ENCODE results near the gene REPS2. TPM values are rescaled to one million over a fixed set of nuclear protein-coding genes. Genes with fewer than 3 reads are reported as not detected.
"Not testable (repeated sequence)": the region's sequence is repeated elsewhere in the genome, so short reads cannot be mapped to it uniquely, and the experiment has no call there.

The REPS2 gene
- total and polyA plus RNA-seq, 5 donors from 2014 or later, result 0.05 to 0.74 (median 0.52) TPM; not detected in 2

- H3K36me3 ChIP-seq (ENCODE audit: control insufficient read depth, insufficient read depth, low read length); H3K27ac Mint-ChIP-seq; H3K4me1 ChIP-seq (ENCODE audit: control insufficient read depth, insufficient read depth, low read length, poor library complexity, severe bottlenecking); H3K9me3 ChIP-seq (ENCODE audit: control insufficient read depth in 2 of 2, low read length in 2 of 2); DNase-seq; H3K27me3 ChIP-seq (ENCODE audit: control insufficient read depth, insufficient read depth, low read length); H3K4me1 Mint-ChIP-seq; H3K4me3 Mint-ChIP-seq; H3K9me3 Mint-ChIP-seq; H3K36me3 Mint-ChIP-seq; H3K27me3 Mint-ChIP-seq; H3K4me3 ChIP-seq (ENCODE audit: low read depth, low read length); ATAC-seq (ENCODE audit: low read depth in 2 of 2); H3K27ac ChIP-seq (ENCODE audit: insufficient read depth, low read length, poor library complexity, severe bottlenecking): not testable (repeated sequence)
These were observed 18.5 kb downstream of the REPS2 start for GRCh38 chrX:16964976-16965375.

- H3K27me3 ChIP-seq (ENCODE audit: control insufficient read depth, insufficient read depth, low read length), result no peaks in the 10 kb centered on the region
- no peaks in the 10 kb centered on the region for H3K4me1 ChIP-seq (ENCODE audit: control insufficient read depth, insufficient read depth, low read length, poor library complexity, severe bottlenecking)
- H3K36me3 Mint-ChIP-seq, result no peaks in the 10 kb centered on the region
- no peaks in the 10 kb centered on the region for H3K27me3 Mint-ChIP-seq
- no peak for DNase-seq
- ATAC-seq (ENCODE audit: low read depth in 2 of 2), result no peak
- H3K36me3 ChIP-seq (ENCODE audit: control insufficient read depth, insufficient read depth, low read length), result no peaks in the 10 kb centered on the region
- no peak overlapping the region for H3K4me3 ChIP-seq (ENCODE audit: low read depth, low read length)
- H3K9me3 ChIP-seq (ENCODE audit: control insufficient read depth in 2 of 2, low read length in 2 of 2), result no peaks in the 10 kb centered on the region
- no peak overlapping the region for H3K27ac Mint-ChIP-seq
- H3K27ac ChIP-seq (ENCODE audit: insufficient read depth, low read length, poor library complexity, severe bottlenecking), result no peak overlapping the region
- peaks cover 0 to 2% (median 0%) of the 10 kb centered on the region in 7 donors for H3K9me3 Mint-ChIP-seq
- H3K4me3 Mint-ChIP-seq, result no peak overlapping the region
- H3K4me1 Mint-ChIP-seq, result no peaks in the 10 kb centered on the region
These were observed 20.4 kb downstream of the REPS2 start for GRCh38 chrX:16966752-16967448.

GRCh38 chrX:16968753-16969152 lies 22.3 kb downstream of the REPS2 start:
- not testable (repeated sequence) for H3K9me3 ChIP-seq (ENCODE audit: control insufficient read depth in 2 of 2, low read length in 2 of 2); H3K36me3 Mint-ChIP-seq; H3K27ac Mint-ChIP-seq; H3K27ac ChIP-seq (ENCODE audit: insufficient read depth, low read length, poor library complexity, severe bottlenecking); H3K4me1 ChIP-seq (ENCODE audit: control insufficient read depth, insufficient read depth, low read length, poor library complexity, severe bottlenecking); DNase-seq; H3K27me3 ChIP-seq (ENCODE audit: control insufficient read depth, insufficient read depth, low read length); H3K27me3 Mint-ChIP-seq; H3K9me3 Mint-ChIP-seq; H3K4me3 Mint-ChIP-seq; H3K36me3 ChIP-seq (ENCODE audit: control insufficient read depth, insufficient read depth, low read length); H3K4me3 ChIP-seq (ENCODE audit: low read depth, low read length); ATAC-seq (ENCODE audit: low read depth in 2 of 2); H3K4me1 Mint-ChIP-seq

GRCh38 chrX:16970977-16971376 lies 24.5 kb downstream of the REPS2 start:
- Histone ChIP-seq H3K9me3 (ENCODE audit: control insufficient read depth in 2 of 2, low read length in 2 of 2) (no peaks in the 10 kb centered on the region), H3K4me3 (ENCODE audit: low read depth, low read length) (no peak overlapping the region), H3K27me3 (ENCODE audit: control insufficient read depth, insufficient read depth, low read length) (no peaks in the 10 kb centered on the region), H3K27ac (ENCODE audit: insufficient read depth, low read length, poor library complexity, severe bottlenecking) (no peak overlapping the region), H3K4me1 (ENCODE audit: control insufficient read depth, insufficient read depth, low read length, poor library complexity, severe bottlenecking) (no peaks in the 10 kb centered on the region), H3K36me3 (ENCODE audit: control insufficient read depth, insufficient read depth, low read length) (no peaks in the 10 kb centered on the region)
- Mint-ChIP-seq H3K27me3 (no peaks in the 10 kb centered on the region), H3K36me3 (no peaks in the 10 kb centered on the region), H3K27ac (peak overlapping the region in 1 of 3 donors; percentile 23), H3K4me3 (no peak overlapping the region), H3K9me3 (peaks cover 0 to 2% (median 0%) of the 10 kb centered on the region in 7 donors), H3K4me1 (peaks cover 0 to 8% (median 5%) of the 10 kb centered on the region in 4 donors)
- ATAC-seq (ENCODE audit: low read depth in 2 of 2) (no peak), DNase-seq (no peak)

DNA sequence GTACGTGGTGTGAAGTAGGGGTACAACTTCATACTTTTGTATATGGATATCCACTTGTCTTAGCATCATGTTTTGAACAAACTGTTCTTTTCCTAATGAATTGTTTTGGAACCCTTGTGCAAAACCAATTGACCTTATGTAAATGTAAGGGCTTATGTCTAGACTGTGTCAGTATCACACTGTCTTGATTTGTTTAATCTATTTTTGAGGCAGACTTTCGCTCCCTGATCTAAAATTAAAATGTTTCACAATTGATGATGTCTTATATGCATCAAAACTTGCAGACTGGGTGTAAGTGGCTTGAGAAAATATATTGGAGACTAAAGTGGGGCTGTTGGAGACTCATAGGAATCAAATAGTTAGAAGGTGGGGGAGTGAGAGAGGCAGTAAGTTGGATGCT lies 25.2 kb downstream of the REPS2 start:
- ATAC-seq (ENCODE audit: low read depth in 2 of 2), result no peak
- no peaks in the 10 kb centered on the region for H3K9me3 ChIP-seq (ENCODE audit: control insufficient read depth in 2 of 2, low read length in 2 of 2)
- H3K4me1 Mint-ChIP-seq, result peaks cover 0 to 8% (median 5%) of the 10 kb centered on the region in 4 donors
- H3K4me3 Mint-ChIP-seq, result no peak overlapping the region
- H3K27ac Mint-ChIP-seq, result no peak overlapping the region
- H3K27me3 ChIP-seq (ENCODE audit: control insufficient read depth, insufficient read depth, low read length), result no peaks in the 10 kb centered on the region
- H3K4me3 ChIP-seq (ENCODE audit: low read depth, low read length), result no peak overlapping the region
- H3K27me3 Mint-ChIP-seq, result no peaks in the 10 kb centered on the region
- H3K27ac ChIP-seq (ENCODE audit: insufficient read depth, low read length, poor library complexity, severe bottlenecking), result no peak overlapping the region
- H3K9me3 Mint-ChIP-seq, result peaks cover 0 to 2% (median 0%) of the 10 kb centered on the region in 7 donors
- no peaks in the 10 kb centered on the region for H3K4me1 ChIP-seq (ENCODE audit: control insufficient read depth, insufficient read depth, low read length, poor library complexity, severe bottlenecking)
- no peak for DNase-seq
- H3K36me3 Mint-ChIP-seq, result no peaks in the 10 kb centered on the region
- H3K36me3 ChIP-seq (ENCODE audit: control insufficient read depth, insufficient read depth, low read length), result no peaks in the 10 kb centered on the region

- H3K27me3 ChIP-seq (ENCODE audit: control insufficient read depth, insufficient read depth, low read length), result no peaks in the 10 kb centered on the region
- H3K4me1 Mint-ChIP-seq, result peaks cover 0 to 8% (median 5%) of the 10 kb centered on the region in 4 donors
- no peaks in the 10 kb centered on the region for H3K27me3 Mint-ChIP-seq
- no peak overlapping the region for H3K4me3 Mint-ChIP-seq
- peaks cover 0 to 2% (median 0%) of the 10 kb centered on the region in 7 donors for H3K9me3 Mint-ChIP-seq
- H3K36me3 Mint-ChIP-seq, result no peaks in the 10 kb centered on the region
- H3K27ac Mint-ChIP-seq, result peak overlapping the region in 1 of 3 donors; percentile 23
- no peak for DNase-seq
- H3K27ac ChIP-seq (ENCODE audit: insufficient read depth, low read length, poor library complexity, severe bottlenecking), result no peak overlapping the region
- no peaks in the 10 kb centered on the region for H3K36me3 ChIP-seq (ENCODE audit: control insufficient read depth, insufficient read depth, low read length)
- ATAC-seq (ENCODE audit: low read depth in 2 of 2), result no peak
- H3K4me3 ChIP-seq (ENCODE audit: low read depth, low read length), result no peak overlapping the region
- H3K4me1 ChIP-seq (ENCODE audit: control insufficient read depth, insufficient read depth, low read length, poor library complexity, severe bottlenecking), result no peaks in the 10 kb centered on the region
- no peaks in the 10 kb centered on the region for H3K9me3 ChIP-seq (ENCODE audit: control insufficient read depth in 2 of 2, low read length in 2 of 2)
These were observed 28.8 kb downstream of the REPS2 start for GRCh38 chrX:16975233-16975632.

GRCh38 chrX:16977771-16978170 lies 31.3 kb downstream of the REPS2 start:
- Histone ChIP-seq H3K4me1 (ENCODE audit: control insufficient read depth, insufficient read depth, low read length, poor library complexity, severe bottlenecking) (no peaks in the 10 kb centered on the region), H3K36me3 (ENCODE audit: control insufficient read depth, insufficient read depth, low read length) (no peaks in the 10 kb centered on the region), H3K9me3 (ENCODE audit: control insufficient read depth in 2 of 2, low read length in 2 of 2) (no peaks in the 10 kb centered on the region), H3K27me3 (ENCODE audit: control insufficient read depth, insufficient read depth, low read length) (no peaks in the 10 kb centered on the region), H3K4me3 (ENCODE audit: low read depth, low read length) (no peak overlapping the region), H3K27ac (ENCODE audit: insufficient read depth, low read length, poor library complexity, severe bottlenecking) (no peak overlapping the region)
- Mint-ChIP-seq H3K36me3 (no peaks in the 10 kb centered on the region), H3K27ac (no peak overlapping the region), H3K9me3 (peaks cover 0 to 5% (median 0%) of the 10 kb centered on the region in 7 donors), H3K4me3 (no peak overlapping the region), H3K27me3 (no peaks in the 10 kb centered on the region), H3K4me1 (peaks cover 0 to 8% (median 5%) of the 10 kb centered on the region in 4 donors)
- no peak for DNase-seq
- ATAC-seq (ENCODE audit: low read depth in 2 of 2), result no peak

Measured in CD4-positive, CD25-positive, alpha-beta regulatory T cell (primary cell).